HFFc6 (cell line): ENCODE results near the gene SOBP. TPM values are rescaled to one million over a fixed set of nuclear protein-coding genes. Genes with fewer than 3 reads are reported as not detected.

Experiments used
- DNase-seq: peaks from one replicate; pipeline ENCODE4 v3.0.0-alpha.2; 2018
- H3K27ac Mint-ChIP-seq: 2 replicates; pipeline ENCODE4 v1.8.0; 2020; ENCODE audit warnings: mild to moderate bottlenecking, mixed read lengths
- H3K27me3 Mint-ChIP-seq: 2 replicates; pipeline ENCODE4 v1.8.0; 2021; ENCODE audit warnings: mild to moderate bottlenecking, moderate library complexity, mixed read lengths; ENCODE audit not compliant: insufficient read depth
- H3K36me3 Mint-ChIP-seq: 2 replicates; pipeline ENCODE4 v1.8.0; 2021; ENCODE audit warnings: low read depth, mixed read lengths
- H3K4me1 Mint-ChIP-seq: 2 replicates; pipeline ENCODE4 v1.8.0; 2020; ENCODE audit warnings: low read depth, mixed read lengths
- H3K4me3 Mint-ChIP-seq: 2 replicates; pipeline ENCODE4 v1.8.0; 2020; ENCODE audit warnings: mild to moderate bottlenecking, moderate library complexity, mixed read lengths
- H3K9me3 Mint-ChIP-seq: 2 replicates; pipeline ENCODE4 v1.8.0; 2020; ENCODE audit warnings: mild to moderate bottlenecking, mixed read lengths
- CTCF ChIP-seq: fragments of 200-600 bp; sonication (generic); IDR thresholded peaks from 2 replicates; pipeline ENCODE4 v1.5.0; 2021; ENCODE audit warnings: antibody characterized with exemption, mild to moderate bottlenecking
- total RNA-seq, 6 experiments: library from RNA; stranded (reverse); fragmentation: NEBNext Ultra II Directional; extraction: Animal tissue kit (Norgen Biotek cat#: 25700); gene quantifications; 2 replicates in 1 of 6; 3 replicates in 5 of 6; pipeline ENCODE4 v1.2.3, GENCODE V29; 2021

SOBP gene
- total RNA-seq, 6 experiments from 2014 or later: 0.09 to 0.50 (median 0.15) TPM; not detected in 1

GRCh38 chr6:107556082-107556481, 66.2 kb downstream of the SOBP start:
- Mint-ChIP-seq H3K4me3 (no peak overlapping the region), H3K4me1 (no peaks in the 10 kb centered on the region), H3K27me3 (peaks cover 16% of the 10 kb centered on the region), H3K27ac (no peak overlapping the region), H3K9me3 (no peaks in the 10 kb centered on the region), H3K36me3 (no peaks in the 10 kb centered on the region)
- DNase-seq: no peak
- no peak for TF ChIP-seq CTCF

GRCh38 chr6:107557698-107558097, 67.8 kb downstream of the SOBP start:
- Mint-ChIP-seq H3K9me3 (no peaks in the 10 kb centered on the region), H3K27me3 (peaks cover 12% of the 10 kb centered on the region), H3K36me3 (no peaks in the 10 kb centered on the region), H3K4me1 (no peaks in the 10 kb centered on the region), H3K27ac (no peak overlapping the region), H3K4me3 (no peak overlapping the region)
- no peak for DNase-seq
- TF ChIP-seq CTCF: no peak

- Mint-ChIP-seq H3K36me3 (no peaks in the 10 kb centered on the region), H3K4me1 (no peaks in the 10 kb centered on the region), H3K27me3 (peaks cover 18% of the 10 kb centered on the region), H3K9me3 (no peaks in the 10 kb centered on the region), H3K27ac (no peak overlapping the region), H3K4me3 (no peak overlapping the region)
- DNase-seq: peak; percentile 2
- TF ChIP-seq CTCF: no peak
These were observed 70.7 kb downstream of the SOBP start for GRCh38 chr6:107560657-107561056.

GRCh38 chr6:107561306-107561705, 71.4 kb downstream of the SOBP start:
- H3K27ac Mint-ChIP-seq: no peak overlapping the region
- no peaks in the 10 kb centered on the region for H3K4me1 Mint-ChIP-seq
- H3K36me3 Mint-ChIP-seq: no peaks in the 10 kb centered on the region
- H3K9me3 Mint-ChIP-seq: no peaks in the 10 kb centered on the region
- DNase-seq: no peak
- no peak overlapping the region for H3K4me3 Mint-ChIP-seq
- no peak for TF ChIP-seq CTCF
- H3K27me3 Mint-ChIP-seq: peaks cover 19% of the 10 kb centered on the region

GRCh38 chr6:107563694-107564588, 74.0 kb downstream of the SOBP start:
- TF ChIP-seq CTCF: no peak
- H3K27me3 Mint-ChIP-seq: peaks cover 16% of the 10 kb centered on the region
- H3K4me3 Mint-ChIP-seq: no peak overlapping the region
- no peaks in the 10 kb centered on the region for H3K9me3 Mint-ChIP-seq
- H3K27ac Mint-ChIP-seq: no peak overlapping the region
- H3K4me1 Mint-ChIP-seq: no peaks in the 10 kb centered on the region
- no peak for DNase-seq
- H3K36me3 Mint-ChIP-seq: no peaks in the 10 kb centered on the region
